ENCODE results near the gene SORD.
"Not testable (repeated sequence)": the region's sequence is repeated elsewhere in the genome, so short reads cannot be mapped to it uniquely, and the experiment has no call there.

The SORD gene

DNA sequence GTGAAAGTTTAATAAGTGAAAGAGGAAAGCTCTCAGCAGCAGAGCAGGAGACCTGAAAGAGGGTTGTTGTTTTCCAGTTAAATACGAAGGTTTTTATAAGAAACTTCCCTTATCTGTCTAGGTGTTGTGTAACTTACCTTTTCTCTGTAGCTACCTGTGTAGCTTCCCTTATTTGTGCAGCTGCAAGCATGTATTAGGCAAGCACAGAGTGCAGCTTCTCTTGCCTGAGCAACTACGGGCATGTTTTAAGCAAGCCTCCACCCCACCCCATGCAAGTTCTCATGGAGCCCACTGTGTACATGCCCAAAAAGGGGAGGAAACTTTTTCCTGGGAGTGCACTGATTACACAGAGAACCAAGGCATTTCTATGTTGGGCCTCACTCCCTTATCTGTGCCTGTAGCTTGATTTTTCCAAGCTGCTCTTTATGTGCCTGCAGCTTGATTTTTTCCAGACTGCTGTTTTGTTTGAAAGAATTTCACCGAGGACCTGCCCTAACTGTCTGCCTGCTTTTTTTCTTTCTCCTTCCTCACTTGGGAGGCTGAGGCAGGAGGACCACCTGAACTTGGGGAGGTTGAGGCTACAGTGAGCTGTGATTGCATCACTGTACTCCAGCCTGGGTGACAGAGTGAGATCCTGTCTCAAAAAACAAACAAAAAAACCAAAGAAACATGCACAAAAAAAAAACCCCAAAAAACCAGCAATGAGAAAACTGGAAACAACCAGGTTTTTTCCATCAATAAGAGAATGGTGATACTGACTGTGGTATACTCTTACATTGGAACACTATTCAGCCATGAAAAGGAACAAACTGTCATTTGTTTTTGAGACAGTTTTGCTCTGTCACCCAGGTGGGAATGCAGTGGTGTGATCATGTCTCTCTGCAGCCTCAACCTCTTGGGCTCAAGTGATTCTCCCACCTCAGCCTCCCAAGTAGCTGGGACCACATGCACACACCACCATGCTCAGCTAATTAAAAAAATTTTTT lies 36.0 kb downstream of the SORD start:
- DNase-seq (ENCODE audit: low read depth in 1 of 2, low spot score in 1 of 2), result not testable (repeated sequence)

DNA sequence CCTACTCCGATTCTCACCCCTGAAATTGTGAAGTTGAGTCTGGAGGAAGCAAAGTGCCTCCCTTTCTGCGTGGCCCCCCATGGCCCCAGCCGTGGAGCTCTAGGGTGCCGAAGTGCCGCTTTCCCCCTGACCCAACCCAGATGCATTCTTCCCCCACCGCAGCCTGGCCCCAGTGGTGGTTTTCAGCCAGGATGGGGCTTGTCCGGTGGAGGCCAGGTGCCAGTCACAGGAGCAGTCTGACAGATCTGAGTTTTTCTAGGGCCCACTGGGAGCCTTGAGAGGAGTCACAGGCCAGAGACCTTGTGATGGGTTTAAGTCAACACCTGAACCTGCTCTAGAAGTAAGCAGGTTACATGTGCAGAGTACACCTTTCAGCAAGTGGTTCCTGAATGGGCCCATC lies 39.3 kb downstream of the SORD start:
- DNase-seq (ENCODE audit: low read depth in 1 of 2, low spot score in 1 of 2), result not testable (repeated sequence)

DNA sequence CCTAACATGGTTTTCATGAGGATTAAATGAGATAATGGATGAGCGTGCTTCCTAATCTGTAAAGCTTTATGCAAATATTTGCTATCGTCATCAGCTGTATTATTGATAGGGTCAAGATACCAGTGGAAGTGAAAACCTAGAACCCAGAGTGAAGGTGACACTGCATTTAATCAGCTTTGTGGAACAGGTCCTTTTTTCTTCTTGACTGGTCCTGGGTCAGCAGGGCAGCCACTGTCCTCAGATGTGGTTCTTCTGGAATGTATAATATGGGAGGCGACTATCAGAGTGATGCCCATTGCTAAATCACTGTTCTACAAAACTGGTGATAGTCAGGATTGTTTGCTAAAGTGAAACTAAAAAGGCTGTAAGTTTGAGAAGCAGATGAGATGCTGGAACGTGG lies 41.4 kb downstream of the SORD start:
- DNase-seq (ENCODE audit: low read depth in 1 of 2, low spot score in 1 of 2), result no peak

DNA sequence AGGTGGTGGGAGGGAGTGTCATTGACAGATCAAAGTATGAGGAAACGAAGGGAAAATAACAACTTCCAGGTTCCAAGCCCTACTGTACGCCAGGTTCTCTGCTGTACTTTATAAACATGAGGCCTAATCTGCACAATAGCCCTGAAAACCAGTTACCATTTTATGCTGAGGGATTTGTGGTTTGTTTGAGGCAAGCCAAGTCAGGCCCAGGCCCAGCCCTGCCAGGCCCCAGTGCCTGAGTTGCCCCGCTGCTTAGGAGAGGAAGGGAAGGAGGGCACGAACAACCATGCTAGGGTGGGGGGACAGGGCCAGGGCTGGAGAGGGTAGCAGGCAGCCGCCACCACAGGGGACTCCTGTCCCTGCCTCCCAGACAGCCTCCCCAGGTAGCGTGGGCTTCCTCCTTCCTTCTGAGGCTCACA lies 47.0 kb downstream of the SORD start:
- DNase-seq (ENCODE audit: low read depth in 1 of 2, low spot score in 1 of 2), result not testable (repeated sequence)

DNA sequence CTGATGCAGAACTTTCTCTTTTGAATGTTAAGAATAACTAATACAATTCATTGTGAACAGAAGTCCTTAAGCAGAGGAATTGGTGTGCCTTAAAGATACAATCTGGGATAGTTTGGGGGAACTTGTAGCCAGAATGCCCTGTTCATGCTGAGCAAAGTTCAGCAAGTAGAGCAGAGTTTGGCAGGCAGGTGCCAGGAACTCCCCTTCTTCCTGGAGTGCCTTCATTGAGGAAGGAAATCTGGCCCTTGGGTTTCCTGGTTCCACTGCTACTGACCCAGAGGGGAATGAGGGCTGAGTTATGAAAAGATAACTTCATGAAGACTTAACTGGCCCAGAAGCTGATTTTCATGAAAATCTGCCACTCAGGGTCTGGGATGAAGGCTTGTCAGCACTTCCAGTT lies 50.6 kb downstream of the SORD start:
- not testable (repeated sequence) for DNase-seq (ENCODE audit: low read depth in 1 of 2, low spot score in 1 of 2)

DNA sequence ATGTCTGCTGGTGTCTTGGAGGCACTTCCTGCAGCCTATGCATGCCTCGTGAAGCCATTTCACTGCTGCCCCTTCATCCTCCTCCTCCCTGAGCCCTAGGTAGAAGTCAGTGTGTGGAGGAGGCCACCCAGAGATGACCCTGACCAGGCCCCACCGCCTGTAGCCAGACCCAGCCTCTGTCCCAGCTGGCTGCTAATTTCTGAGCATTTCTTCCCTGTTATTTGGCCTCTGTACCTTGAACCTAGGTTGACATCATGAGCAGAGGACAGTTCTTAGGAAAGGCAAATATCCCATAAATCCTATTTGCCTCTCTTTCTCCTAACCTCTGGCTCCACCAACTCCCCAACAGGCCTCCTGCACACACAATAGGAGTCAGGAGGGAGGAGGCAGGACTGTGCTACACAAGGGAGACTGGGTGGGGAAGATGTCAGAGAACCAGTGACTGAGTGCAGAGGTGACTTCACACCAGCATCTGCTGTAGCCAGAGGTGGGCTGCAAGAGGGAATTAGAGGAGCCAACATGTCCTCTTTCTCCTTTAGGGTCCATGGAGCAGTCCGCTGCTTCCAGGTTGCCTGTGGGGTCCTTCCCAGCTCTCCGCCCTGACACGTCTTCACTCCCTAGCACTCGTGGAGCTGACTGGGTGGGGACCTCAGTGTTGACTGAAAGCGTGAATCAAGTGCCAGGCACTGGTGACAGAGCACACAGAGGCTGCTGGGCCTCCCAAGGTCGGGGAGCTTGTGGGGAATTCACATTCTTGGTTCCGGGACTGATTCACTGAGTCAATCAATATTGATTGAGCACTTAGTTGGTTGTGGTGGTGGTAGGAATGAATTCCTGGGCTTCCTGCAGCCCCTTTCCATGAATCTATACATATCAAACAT lies 52.7 kb downstream of the SORD start:
- DNase-seq (ENCODE audit: low read depth in 1 of 2, low spot score in 1 of 2), result not testable (repeated sequence)

DNA sequence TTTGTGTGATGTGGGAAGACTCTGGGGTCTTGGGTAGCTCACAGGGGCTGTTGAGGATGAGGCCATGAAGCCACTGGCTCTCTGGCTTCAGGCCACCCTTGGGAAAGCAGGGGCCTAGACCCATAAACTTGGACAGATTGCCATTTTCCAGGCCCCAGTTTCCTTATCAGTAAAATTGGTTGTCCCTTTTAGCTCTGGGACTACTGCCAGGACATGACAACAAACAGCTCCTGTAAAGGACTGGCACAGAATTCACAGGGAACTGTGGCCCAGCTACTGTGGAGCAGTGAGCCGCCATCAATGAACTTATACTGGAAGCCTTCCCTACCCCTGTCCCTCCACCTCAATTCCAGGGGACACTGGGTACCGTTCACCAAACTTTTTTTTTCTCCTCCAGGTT lies 54.4 kb downstream of the SORD start:
- not testable (repeated sequence) for DNase-seq (ENCODE audit: low read depth in 1 of 2, low spot score in 1 of 2)

DNA sequence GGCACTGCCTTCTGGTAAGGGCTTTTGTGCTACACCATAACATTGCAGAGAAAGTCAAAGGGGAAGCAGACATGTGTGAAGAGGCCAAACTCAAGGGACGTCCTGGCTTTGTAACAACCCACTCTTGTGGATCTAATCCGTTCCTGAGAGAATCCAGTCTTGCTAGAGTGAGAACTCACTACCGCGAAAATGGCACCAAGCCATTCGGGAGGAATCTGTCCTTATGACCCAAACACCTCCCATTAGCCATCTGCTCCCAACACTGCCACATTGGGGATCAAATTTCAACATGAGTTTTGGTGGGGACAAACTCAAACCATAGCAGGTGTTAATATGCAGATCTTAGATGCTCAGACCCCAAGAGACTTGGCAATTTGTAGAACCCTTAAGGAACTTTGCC lies 56.2 kb downstream of the SORD start:
- not testable (repeated sequence) for DNase-seq (ENCODE audit: low read depth in 1 of 2, low spot score in 1 of 2)

DNA sequence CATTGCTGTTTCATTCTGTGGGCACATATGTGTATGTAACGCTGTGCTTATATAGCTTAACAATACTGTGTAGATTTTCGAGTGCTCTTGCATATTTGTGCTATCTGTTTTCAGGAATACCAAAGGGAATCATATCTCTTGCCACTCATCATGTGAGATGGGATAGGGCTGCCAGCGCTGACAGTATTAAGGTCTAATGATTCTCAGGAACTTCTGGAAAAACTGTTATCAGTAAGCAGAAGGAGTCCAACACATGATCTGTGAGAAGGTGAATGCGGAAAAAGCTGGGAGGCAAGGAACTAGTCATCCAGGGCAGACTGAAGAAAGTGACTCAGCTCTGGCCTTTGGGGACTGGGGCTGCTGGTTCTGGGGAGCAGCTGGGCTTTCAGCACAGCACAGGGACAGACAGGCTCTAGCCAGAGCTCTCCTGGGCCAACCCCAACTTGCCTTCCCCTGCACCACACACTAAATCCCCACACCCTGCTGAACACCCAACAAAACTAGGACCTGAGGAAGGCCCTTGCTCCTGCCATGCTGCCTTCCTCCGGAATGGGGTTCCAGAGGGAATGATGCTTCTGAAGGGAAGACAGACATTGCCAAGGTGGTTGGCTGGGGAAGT lies 56.7 kb downstream of the SORD start:
- not testable (repeated sequence) for DNase-seq (ENCODE audit: low read depth in 1 of 2, low spot score in 1 of 2)

DNA sequence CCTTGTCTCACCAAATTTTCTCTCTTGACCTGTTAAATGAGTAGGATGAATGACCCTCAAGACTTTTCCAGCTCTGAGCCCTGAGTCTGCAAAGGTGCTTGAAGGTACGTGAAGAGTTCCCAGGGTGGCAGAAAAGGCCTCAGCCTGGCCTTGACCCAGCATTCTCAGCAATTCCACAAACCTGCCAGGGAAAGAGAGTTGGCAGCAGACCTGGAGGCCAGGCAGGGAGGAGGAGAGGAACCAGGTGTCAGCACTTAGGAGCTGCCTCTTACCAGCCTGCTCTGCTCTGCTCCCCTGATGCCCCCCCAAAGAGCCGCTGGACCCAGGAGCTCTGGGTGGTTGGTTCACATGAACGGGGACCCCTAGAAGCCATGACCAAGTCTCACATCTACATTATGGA lies 57.6 kb downstream of the SORD start:
- DNase-seq (ENCODE audit: low read depth in 1 of 2, low spot score in 1 of 2), result not testable (repeated sequence)

DNA sequence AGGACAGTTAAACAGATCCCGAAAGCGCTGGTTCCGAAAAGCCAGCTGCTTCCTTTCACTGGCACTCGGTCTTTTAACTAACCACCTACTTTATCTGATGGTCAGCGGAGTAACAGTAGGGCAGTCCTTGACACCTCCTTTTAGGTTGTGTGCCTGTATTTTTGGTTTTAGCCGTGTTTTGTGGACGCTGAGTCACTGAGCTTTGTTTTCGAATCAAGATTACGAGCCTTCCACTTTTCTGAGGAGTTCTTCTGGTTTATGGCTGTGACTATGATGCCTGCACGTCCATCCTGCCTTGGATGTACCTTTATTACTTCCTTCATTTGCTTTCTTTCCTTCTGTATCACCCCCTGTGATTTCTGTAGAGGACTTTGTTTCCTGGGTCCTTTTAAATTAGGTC lies 59.4 kb downstream of the SORD start:
- DNase-seq (ENCODE audit: low read depth in 1 of 2, low spot score in 1 of 2), result not testable (repeated sequence)

DNA sequence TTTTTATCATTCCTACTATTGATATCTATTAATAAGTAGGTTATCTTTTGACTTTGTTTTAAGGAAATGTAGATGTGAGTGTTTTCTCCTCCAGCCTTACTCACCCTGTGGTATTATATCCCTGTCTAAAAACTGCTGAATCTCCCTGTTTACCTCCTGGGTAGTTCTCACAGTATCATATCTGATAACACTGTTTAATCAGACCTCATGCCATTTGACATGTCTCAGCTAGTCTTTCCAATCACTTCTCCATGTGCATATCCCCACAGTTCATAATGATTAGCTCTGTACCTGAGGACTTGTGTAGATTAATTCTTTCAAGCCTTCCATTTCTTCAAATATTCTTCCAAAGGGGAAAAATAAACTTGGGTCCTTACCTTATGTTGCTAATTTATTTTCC lies 60.2 kb downstream of the SORD start:
- no peak for DNase-seq (ENCODE audit: low read depth in 1 of 2, low spot score in 1 of 2)

DNA sequence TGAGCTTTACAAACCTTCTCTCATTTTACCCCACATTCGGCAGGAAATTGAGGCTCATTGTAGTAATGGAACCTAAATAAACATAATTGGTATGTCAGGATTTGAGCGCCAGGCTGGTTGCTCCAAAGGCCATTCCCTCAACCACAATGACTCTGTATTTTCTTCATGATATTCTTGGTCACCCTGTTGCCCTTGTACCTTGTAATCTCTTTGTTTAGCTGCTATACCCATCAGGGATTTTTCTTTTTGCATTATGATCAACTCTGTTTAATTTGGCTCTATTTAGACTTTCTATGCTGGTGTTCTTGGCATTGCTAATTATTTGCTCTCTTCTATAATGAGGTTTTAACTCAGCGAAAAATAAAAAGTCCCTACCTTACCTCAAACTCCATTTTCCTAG lies 61.2 kb downstream of the SORD start:
- no peak for DNase-seq (ENCODE audit: low read depth in 1 of 2, low spot score in 1 of 2)

DNA sequence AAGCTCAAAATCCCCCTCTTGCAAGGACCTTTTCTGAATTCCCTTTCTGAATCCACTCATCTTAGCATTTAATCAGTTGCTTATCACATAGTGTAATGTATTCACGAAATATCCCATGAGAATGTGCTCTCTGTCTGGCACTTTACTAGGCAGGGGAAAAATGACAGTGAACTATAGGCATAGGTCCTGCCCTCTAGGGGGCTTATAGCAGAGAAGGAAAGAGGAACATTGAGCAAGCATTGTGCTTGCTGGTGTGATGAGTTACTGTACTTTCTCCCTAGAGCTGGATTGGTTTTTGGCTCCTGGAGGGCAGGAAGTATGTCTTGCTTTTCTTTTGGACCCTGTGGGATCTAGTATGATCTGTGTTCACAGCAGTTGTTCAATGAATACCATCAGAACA lies 64.5 kb downstream of the SORD start:
- DNase-seq (ENCODE audit: low read depth in 1 of 2, low spot score in 1 of 2), result no peak

DNA sequence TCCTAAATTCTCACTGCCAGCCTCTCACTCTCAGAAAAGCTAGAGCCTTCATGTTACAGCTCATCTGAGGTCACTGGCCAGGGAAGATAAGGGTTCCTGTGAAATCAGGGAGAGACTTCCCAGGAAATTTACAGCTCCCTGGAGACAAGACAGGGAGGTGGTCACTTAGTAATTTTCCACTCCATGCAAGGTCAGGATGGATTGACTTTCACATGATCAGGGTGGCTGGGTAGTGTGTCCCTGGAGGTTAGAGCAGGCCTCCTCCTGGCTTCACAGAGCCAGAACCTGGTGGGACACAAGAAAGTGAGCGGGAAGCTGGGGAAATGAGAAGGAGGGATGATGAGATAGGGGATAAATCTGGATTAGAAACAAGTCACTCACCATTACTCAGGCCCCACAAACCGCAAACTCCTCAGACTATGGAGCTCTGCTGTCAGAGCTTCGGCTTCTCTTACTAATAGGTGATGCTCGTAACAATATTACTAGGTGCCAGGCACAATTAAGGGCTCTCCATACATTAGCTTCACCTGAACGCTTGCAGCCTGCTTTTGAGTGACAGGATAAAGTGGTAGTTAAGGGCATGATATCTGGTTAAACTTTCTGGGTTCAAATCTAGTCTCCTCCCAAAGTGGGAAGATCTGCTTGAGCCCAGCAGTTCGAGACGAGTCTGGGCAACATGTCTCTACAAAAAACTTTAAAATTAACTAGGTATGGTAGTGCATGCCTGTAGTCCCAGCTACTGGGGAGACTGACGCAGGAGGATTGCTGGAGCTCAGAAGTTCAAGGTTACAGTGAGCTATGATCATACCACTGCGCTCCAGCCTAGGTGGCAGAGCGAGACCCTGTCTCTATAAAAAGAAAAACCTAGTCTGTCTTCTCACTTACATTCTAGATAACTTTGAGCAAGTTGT lies 66.1 kb downstream of the SORD start:
- no peak for DNase-seq (ENCODE audit: low read depth in 1 of 2, low spot score in 1 of 2)

DNA sequence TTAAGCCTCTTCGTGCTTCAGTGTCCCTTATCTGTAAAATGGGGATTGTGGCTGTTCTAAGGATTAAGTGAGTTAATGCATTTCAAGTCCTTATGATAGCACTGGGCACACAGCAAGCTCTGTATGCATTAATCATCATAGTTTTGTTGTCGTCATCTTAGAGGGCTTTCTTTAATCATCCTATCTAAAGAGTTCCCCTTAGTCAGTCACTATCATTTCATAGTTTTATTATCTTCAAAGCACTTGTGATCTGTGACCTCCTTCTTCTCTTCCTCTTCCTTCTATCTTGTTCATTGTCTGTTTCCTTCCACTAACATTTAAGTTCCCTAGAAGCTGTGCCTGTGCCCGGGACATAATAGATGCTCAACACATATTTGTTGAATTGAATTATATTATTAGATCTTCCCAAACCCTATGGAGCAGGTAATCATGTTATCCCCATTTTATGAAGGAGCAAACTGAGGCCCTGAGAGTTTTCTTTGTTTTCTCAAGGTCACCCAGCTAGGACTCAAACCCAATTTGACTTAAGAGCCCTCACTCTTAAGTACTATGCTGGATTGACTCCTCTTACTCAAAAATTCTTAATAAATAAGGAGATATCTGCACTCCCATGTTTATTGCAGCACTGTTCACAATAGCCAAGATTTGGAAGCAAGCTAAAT lies 66.8 kb downstream of the SORD start:
- DNase-seq (ENCODE audit: low read depth in 1 of 2, low spot score in 1 of 2), result no peak

DNA sequence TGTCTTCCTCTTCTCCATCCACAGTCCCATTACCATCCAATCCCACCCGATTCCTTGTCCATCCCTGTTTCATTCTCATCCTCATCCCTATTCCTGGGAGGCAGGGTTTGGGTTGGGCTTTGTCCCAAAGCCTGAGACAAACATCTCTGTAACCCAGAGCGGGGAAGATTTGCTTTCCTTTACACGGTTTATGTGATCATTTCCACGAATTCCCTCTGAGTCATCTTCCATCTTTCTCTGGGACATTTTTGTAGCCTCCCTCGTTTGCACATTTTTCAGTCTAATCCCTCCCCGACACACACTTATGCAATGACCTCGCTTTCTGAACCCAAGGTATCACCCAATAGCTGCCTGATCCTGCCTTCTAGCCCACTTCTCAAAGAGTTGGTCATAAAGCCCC lies 68.2 kb downstream of the SORD start:
- DNase-seq (ENCODE audit: low read depth in 1 of 2, low spot score in 1 of 2), result no peak

DNA sequence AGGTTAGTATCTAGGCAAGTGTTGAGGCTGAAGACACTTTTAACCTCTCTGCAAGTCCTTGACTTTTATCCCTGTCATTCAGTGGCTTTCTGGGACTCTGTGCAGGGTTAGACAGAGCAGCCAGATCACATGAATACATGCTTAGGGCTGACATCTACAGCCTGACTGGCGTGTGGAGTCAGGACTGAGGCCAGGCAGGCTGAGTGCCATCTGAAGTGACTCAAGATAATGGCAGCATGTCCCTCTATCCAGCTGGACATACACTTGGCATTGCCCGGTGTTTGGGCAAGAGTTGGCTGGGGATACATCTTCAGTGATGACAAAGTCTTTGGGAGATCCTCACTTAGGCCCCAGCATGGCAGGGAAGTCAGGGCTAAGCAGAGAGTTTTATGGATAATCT lies 68.6 kb downstream of the SORD start:
- DNase-seq (ENCODE audit: low read depth in 1 of 2, low spot score in 1 of 2), result no peak

DNA sequence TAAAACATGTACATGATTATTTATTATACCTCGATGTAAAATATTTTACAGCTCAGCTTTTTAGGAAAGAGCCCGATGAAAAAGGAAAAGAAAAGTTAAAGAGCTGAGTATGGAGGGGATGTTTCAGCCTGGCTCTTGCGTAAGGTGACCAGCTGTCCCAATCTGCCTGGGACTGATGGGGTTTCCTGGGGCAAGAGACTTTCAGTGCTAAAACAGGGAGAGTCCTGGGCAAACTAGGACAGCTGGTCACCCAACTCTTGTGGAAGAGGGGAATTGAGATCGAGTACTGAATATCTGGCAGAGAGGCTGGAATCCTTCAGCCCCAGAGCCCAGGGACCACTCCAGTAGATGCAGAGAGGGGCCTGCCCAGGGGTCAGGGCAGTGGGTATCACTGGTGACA lies 70.0 kb downstream of the SORD start:
- DNase-seq (ENCODE audit: low read depth in 1 of 2, low spot score in 1 of 2), result no peak
